ENCODE data around the gene ABHD2.

The ABHD2 gene

GRCh38 chr15:89167267-89168176 lies 79.3 kb downstream of the ABHD2 start:
- DNase-seq (ENCODE audit: low read depth): peak; percentile 59

GRCh38 chr15:89168316-89168833 lies 80.1 kb downstream of the ABHD2 start:
- DNase-seq (ENCODE audit: low read depth): no peak

GRCh38 chr15:89170364-89170763 lies 82.1 kb downstream of the ABHD2 start:
- DNase-seq (ENCODE audit: low read depth): no peak

- peak; percentile 52 for DNase-seq (ENCODE audit: low read depth)
Measured at GRCh38 chr15:89171136-89172072, 83.1 kb downstream of the ABHD2 start.

GRCh38 chr15:89172921-89173320 lies 84.7 kb downstream of the ABHD2 start:
- no peak for DNase-seq (ENCODE audit: low read depth)

GRCh38 chr15:89174476-89174875 lies 86.2 kb downstream of the ABHD2 start:
- DNase-seq (ENCODE audit: low read depth): peak; percentile 6

- no peak for DNase-seq (ENCODE audit: low read depth)
Measured at GRCh38 chr15:89175617-89176191, 87.4 kb downstream of the ABHD2 start.

GRCh38 chr15:89177116-89177515 lies 88.9 kb downstream of the ABHD2 start:
- DNase-seq (ENCODE audit: low read depth): no peak

GRCh38 chr15:89177633-89178306 lies 89.5 kb downstream of the ABHD2 start:
- DNase-seq (ENCODE audit: low read depth): peak; percentile 81

GRCh38 chr15:89178307-89178977 lies 90.2 kb downstream of the ABHD2 start:
- DNase-seq (ENCODE audit: low read depth): peak; percentile 13

GRCh38 chr15:89179966-89180875 lies 92.0 kb downstream of the ABHD2 start:
- DNase-seq (ENCODE audit: low read depth): peak; percentile 89

- no peak for DNase-seq (ENCODE audit: low read depth)
Measured at GRCh38 chr15:89184357-89184756, 96.1 kb downstream of the ABHD2 start.

GRCh38 chr15:89184886-89185526 lies 96.8 kb downstream of the ABHD2 start:
- DNase-seq (ENCODE audit: low read depth): no peak

GRCh38 chr15:89186803-89187202 lies 98.5 kb downstream of the ABHD2 start:
- DNase-seq (ENCODE audit: low read depth): no peak

GRCh38 chr15:89187301-89187985 lies 99.2 kb downstream of the ABHD2 start:
- no peak for DNase-seq (ENCODE audit: low read depth)

- DNase-seq (ENCODE audit: low read depth): peak; percentile 35
Measured at GRCh38 chr15:89187986-89188514, 99.8 kb downstream of the ABHD2 start.

GRCh38 chr15:89192136-89192535 lies 103.9 kb downstream of the ABHD2 start:
- DNase-seq (ENCODE audit: low read depth): peak; percentile 75

GRCh38 chr15:89192766-89193165 lies 104.5 kb downstream of the ABHD2 start:
- peak; percentile 72 for DNase-seq (ENCODE audit: low read depth)

Measured in EH (cell line).